ENCODE results near the gene HEYL.

Gene HEYL

GRCh38 chr1:39625462-39626273 is 13.8 kb downstream of the HEYL start:
- no peaks in the 10 kb centered on the region for H3K9me2 ChIP-seq (replicated peaks; ENCODE audit: insufficient read depth, low read length)
- H3K36me3 ChIP-seq (replicated peaks; ENCODE audit: insufficient read depth, low read length) = no peaks in the 10 kb centered on the region
- H3K9ac ChIP-seq (ENCODE audit: low read length) = no peak overlapping the region
- DNase-seq = no peak
- H3K9me3 ChIP-seq (replicated peaks; ENCODE audit: insufficient read depth, low read length) = no peaks in the 10 kb centered on the region
- no peaks in the 10 kb centered on the region for H4K20me1 ChIP-seq (ENCODE audit: insufficient read depth, low read length)
- H3F3A ChIP-seq (ENCODE audit: insufficient read depth, low read length) = no peaks in the 10 kb centered on the region
- H3K4me2 ChIP-seq (ENCODE audit: low read depth, low read length) = no peak overlapping the region
- H3K4me3 ChIP-seq (ENCODE audit: low read length) = no peak overlapping the region
- no peak overlapping the region for H2AFZ ChIP-seq (ENCODE audit: low read length)
- H3K27me3 ChIP-seq (replicated peaks; ENCODE audit: insufficient read depth, low read length) = no peaks in the 10 kb centered on the region
- no peaks in the 10 kb centered on the region for H3K79me2 ChIP-seq (ENCODE audit: low read length)
- TF ChIP-seq EZH2 (optimal IDR thresholded peaks at IDR 0.05; ENCODE audit: low read depth, low read length) (no peak), EZH2phosphoT487 (IDR thresholded peaks at IDR 0.05; ENCODE audit: low read length) (no peak)
- TF ChIP-seq, protein P1, sequence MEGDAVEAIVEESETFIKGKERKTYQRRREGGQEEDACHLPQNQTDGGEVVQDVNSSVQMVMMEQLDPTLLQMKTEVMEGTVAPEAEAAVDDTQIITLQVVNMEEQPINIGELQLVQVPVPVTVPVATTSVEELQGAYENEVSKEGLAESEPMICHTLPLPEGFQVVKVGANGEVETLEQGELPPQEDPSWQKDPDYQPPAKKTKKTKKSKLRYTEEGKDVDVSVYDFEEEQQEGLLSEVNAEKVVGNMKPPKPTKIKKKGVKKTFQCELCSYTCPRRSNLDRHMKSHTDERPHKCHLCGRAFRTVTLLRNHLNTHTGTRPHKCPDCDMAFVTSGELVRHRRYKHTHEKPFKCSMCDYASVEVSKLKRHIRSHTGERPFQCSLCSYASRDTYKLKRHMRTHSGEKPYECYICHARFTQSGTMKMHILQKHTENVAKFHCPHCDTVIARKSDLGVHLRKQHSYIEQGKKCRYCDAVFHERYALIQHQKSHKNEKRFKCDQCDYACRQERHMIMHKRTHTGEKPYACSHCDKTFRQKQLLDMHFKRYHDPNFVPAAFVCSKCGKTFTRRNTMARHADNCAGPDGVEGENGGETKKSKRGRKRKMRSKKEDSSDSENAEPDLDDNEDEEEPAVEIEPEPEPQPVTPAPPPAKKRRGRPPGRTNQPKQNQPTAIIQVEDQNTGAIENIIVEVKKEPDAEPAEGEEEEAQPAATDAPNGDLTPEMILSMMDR (IDR thresholded peaks at IDR 0.05; ENCODE audit: low read length) = no peak
- H3K4me1 ChIP-seq (ENCODE audit: low read length) = no peaks in the 10 kb centered on the region
- H3K27ac ChIP-seq (ENCODE audit: low read length) = no peak overlapping the region

DNA sequence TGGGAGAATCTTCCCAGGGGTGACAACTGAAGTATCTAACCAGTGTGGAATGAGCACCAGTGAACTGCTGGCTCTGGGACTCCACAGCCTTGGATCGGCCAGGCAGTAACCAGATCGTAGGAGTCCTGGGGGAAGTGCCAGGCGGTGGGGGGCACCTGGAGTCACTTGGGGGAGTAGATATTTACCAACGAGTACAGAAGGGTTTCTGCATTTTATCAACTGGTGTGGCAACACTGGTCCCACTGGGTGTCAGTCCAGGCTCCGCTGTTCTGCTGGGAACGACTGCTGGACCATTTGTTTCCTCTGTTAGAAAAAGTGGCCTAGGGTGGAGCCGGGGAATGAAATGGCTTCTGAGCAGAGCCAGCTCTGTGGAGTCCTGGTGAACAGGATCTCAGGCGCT is 14.4 kb downstream of the HEYL start:
- no peak overlapping the region for H2AFZ ChIP-seq (ENCODE audit: low read length)
- no peaks in the 10 kb centered on the region for H4K20me1 ChIP-seq (ENCODE audit: insufficient read depth, low read length)
- no peak overlapping the region for H3K9ac ChIP-seq (ENCODE audit: low read length)
- H3F3A ChIP-seq (ENCODE audit: insufficient read depth, low read length) = no peaks in the 10 kb centered on the region
- no peak overlapping the region for H3K27ac ChIP-seq (ENCODE audit: low read length)
- no peaks in the 10 kb centered on the region for H3K4me1 ChIP-seq (ENCODE audit: low read length)
- H3K4me2 ChIP-seq (ENCODE audit: low read depth, low read length) = no peak overlapping the region
- no peak for DNase-seq
- H3K4me3 ChIP-seq (ENCODE audit: low read length) = no peak overlapping the region
- H3K9me3 ChIP-seq (replicated peaks; ENCODE audit: insufficient read depth, low read length) = no peaks in the 10 kb centered on the region
- H3K36me3 ChIP-seq (replicated peaks; ENCODE audit: insufficient read depth, low read length) = no peaks in the 10 kb centered on the region
- no peaks in the 10 kb centered on the region for H3K9me2 ChIP-seq (replicated peaks; ENCODE audit: insufficient read depth, low read length)
- H3K27me3 ChIP-seq (replicated peaks; ENCODE audit: insufficient read depth, low read length) = no peaks in the 10 kb centered on the region
- H3K79me2 ChIP-seq (ENCODE audit: low read length) = no peaks in the 10 kb centered on the region
- no peak for TF ChIP-seq EZH2phosphoT487 (IDR thresholded peaks at IDR 0.05; ENCODE audit: low read length)
- TF ChIP-seq, protein P1 (IDR thresholded peaks at IDR 0.05; ENCODE audit: low read length) = no peak
- TF ChIP-seq EZH2 (optimal IDR thresholded peaks at IDR 0.05; ENCODE audit: low read depth, low read length) = no peak

- H3K4me1 ChIP-seq (ENCODE audit: low read length) = no peaks in the 10 kb centered on the region
- no peaks in the 10 kb centered on the region for H3K36me3 ChIP-seq (replicated peaks; ENCODE audit: insufficient read depth, low read length)
- no peak for TF ChIP-seq EZH2phosphoT487 (IDR thresholded peaks at IDR 0.05; ENCODE audit: low read length)
- TF ChIP-seq, protein P1 (IDR thresholded peaks at IDR 0.05; ENCODE audit: low read length) = no peak
- no peak for TF ChIP-seq EZH2 (optimal IDR thresholded peaks at IDR 0.05; ENCODE audit: low read depth, low read length)
- no peak overlapping the region for H3K27ac ChIP-seq (ENCODE audit: low read length)
- H3K9ac ChIP-seq (ENCODE audit: low read length) = no peak overlapping the region
- DNase-seq = no peak
- no peaks in the 10 kb centered on the region for H3K9me3 ChIP-seq (replicated peaks; ENCODE audit: insufficient read depth, low read length)
- no peaks in the 10 kb centered on the region for H3F3A ChIP-seq (ENCODE audit: insufficient read depth, low read length)
- H3K9me2 ChIP-seq (replicated peaks; ENCODE audit: insufficient read depth, low read length) = no peaks in the 10 kb centered on the region
- no peak overlapping the region for H3K4me2 ChIP-seq (ENCODE audit: low read depth, low read length)
- no peaks in the 10 kb centered on the region for H3K27me3 ChIP-seq (replicated peaks; ENCODE audit: insufficient read depth, low read length)
- H3K4me3 ChIP-seq (ENCODE audit: low read length) = no peak overlapping the region
- no peaks in the 10 kb centered on the region for H4K20me1 ChIP-seq (ENCODE audit: insufficient read depth, low read length)
- no peak overlapping the region for H2AFZ ChIP-seq (ENCODE audit: low read length)
- no peaks in the 10 kb centered on the region for H3K79me2 ChIP-seq (ENCODE audit: low read length)
Measured at GRCh38 chr1:39623053-39623452, 16.4 kb downstream of the HEYL start.

All from MM.1S (cell line).